Brain microvascular endothelial cell (primary cell): ENCODE data around the gene PDXDC1.
"Not testable (repeated sequence)": the region's sequence is repeated elsewhere in the genome, so short reads cannot be mapped to it uniquely, and the experiment has no call there.

Experiments
- DNase-seq: peaks from one replicate; pipeline ENCODE4 v3.0.0-alpha.2; 2020
- H3K27ac ChIP-seq: fragments of 250-450 bp; sonication (Bioruptor Pico); 2 replicates; pipeline ENCODE4 v1.5.1; 2020; ENCODE audit warnings: mild to moderate bottlenecking, moderate library complexity
- H3K27me3 ChIP-seq: fragments of 250-450 bp; sonication (Bioruptor Pico); replicated peaks from 2 replicates; pipeline ENCODE4 v1.5.1; 2020; ENCODE audit warnings: mild to moderate bottlenecking
- H3K36me3 ChIP-seq: fragments of 250-450 bp; sonication (Bioruptor Pico); replicated peaks from 2 replicates; pipeline ENCODE4 v1.5.1; 2020; ENCODE audit warnings: mild to moderate bottlenecking
- H3K4me3 ChIP-seq: 2 replicates; pipeline ENCODE4 v1.5.1; 2011; ENCODE audit warnings: low read depth, mild to moderate bottlenecking, control low read depth, low read length, moderate library complexity
- in situ Hi-C: cut with HindIII; loops from 2 replicates; pipeline ENCODE4 v1.10.0; 2017; ENCODE audit warnings: low sequenced_read_pairs, low pct_ligation_motif_present
- TF ChIP-seq, protein P1 (sequence below): IDR thresholded peaks from 2 replicates; pipeline ENCODE4 v1.5.1; 2011; ENCODE audit warnings: low read depth, mild to moderate bottlenecking, moderate library complexity, low read length, control low read depth, inconsistent platforms; ENCODE audit errors: missing control alignments

PDXDC1 gene

DNA sequence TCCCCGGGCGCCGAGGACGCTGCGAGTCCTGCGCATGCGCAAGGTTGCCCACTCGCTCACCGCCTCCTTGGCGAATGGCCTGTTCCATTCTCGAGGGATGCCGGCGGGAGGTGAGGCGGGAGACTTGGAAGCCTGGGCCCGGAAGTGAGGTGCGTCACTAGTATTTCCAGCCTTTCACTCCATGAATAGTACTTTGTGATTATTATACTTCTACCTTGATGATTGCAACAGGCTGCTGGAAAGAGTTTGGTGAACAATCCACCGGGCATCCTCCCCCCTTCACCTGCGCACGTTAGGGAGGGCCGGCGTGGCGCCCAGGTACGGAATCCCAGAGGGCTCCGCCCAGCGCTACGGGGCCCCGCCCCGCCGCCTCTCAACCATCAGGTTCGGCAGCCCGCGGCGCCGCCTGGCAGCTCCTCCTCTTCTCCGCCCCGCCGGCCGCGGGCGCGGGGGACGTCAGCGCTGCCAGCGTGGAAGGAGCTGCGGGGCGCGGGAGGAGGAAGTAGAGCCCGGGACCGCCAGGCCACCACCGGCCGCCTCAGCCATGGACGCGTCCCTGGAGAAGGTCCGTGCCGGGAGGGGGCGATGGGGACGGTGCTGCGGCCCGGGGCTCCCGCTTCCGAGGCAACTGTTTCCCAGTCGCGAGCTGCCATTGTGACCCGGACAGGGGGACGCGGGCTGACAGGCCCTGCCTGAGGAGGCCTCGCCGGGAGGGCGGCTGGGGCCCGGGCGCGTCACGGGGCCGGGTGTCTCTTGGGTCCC lies at the start of gene PDXDC1:
Gene PDXDC1 (plus strand): TSS at position 371 of the 762 bp plus-strand sequence. CDS start 174 bp downstream, at position 545.
- H3K36me3 ChIP-seq, in situ Hi-C loops, H3K27me3 ChIP-seq: not testable (repeated sequence)
- Histone ChIP-seq H3K4me3 (peak within 1 kb of the TSS; percentile 79), H3K27ac (peak within 1 kb of the TSS; percentile 88)
- DNase-seq = peak; percentile 74

GRCh38 chr16:14928064-14928714 lies 46.6 kb upstream of the PDXDC1 start:
- DNase-seq, H3K27me3 ChIP-seq, H3K4me3 ChIP-seq, in situ Hi-C loops, H3K36me3 ChIP-seq, H3K27ac ChIP-seq: not testable (repeated sequence)

DNA sequence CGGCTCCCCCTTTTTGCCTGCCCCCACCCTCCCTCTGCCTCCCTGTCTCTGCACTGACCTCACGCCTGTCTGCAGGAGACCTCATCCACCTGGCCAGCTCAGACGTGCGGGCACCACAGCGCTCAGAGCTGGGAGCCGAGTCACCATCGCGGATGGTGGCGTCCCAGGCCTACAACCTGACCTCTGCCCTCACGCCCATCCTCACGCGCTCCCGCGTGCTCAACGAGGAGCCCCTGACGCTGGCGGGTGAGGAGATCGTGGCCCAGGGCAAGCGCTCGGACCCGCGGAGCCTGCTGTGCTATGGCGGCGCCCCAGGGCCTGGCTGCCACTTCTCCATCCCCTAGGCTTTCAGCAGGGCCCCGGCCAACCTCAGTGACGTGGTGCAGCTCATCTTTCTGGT lies 45.6 kb upstream of the PDXDC1 start:
- H3K27ac ChIP-seq, DNase-seq, in situ Hi-C loops, H3K27me3 ChIP-seq, H3K36me3 ChIP-seq, H3K4me3 ChIP-seq: not testable (repeated sequence)

DNA sequence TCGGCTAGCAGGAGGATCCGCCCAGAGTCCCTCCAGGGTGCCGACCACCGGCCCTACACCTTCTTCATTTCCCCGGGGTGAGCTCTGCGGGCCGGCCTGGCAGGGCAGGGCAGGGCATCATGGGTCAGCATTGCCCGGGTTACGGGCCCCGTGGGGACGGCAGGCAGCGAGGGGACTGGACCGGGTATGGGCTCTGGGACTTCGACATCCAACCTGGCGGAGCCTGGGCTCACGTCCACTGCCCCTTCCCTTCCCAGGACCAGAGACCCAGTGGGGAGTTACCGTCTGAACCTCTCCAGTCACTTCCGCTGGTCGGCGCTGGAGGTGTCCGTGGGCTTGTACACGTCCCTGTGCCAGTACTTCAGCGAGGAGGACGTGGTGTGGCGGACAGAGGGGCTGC lies 44.6 kb upstream of the PDXDC1 start:
- DNase-seq, H3K27ac ChIP-seq, H3K4me3 ChIP-seq, H3K36me3 ChIP-seq, H3K27me3 ChIP-seq, in situ Hi-C loops: not testable (repeated sequence)

DNA sequence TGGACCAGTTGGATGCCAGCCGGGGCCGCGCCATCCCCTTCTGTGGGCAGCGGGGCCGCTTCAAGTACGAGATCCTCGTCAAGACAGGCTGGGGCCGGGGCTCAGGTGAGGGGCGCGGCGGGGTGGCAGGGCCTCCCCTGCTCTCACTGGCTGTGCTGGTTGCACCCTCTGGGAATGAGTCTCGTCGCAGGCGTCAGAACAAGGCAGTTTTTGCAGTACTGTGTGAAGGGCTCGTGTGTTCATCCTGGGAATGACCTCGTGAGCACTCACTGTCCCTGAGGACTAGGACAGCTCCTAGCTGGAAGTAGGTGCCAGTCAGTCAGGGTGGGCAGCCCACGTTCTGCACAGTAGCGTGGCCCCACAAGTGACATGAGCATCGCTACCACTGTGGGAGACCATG lies 43.9 kb upstream of the PDXDC1 start:
- in situ Hi-C loops, H3K4me3 ChIP-seq, DNase-seq, H3K36me3 ChIP-seq, H3K27ac ChIP-seq, H3K27me3 ChIP-seq: not testable (repeated sequence)

- H3K4me3 ChIP-seq, H3K27me3 ChIP-seq, in situ Hi-C loops, DNase-seq, H3K36me3 ChIP-seq, H3K27ac ChIP-seq: not testable (repeated sequence)
These were observed 42.0 kb upstream of the PDXDC1 start for GRCh38 chr16:14932581-14933375.

GRCh38 chr16:14937143-14937542 lies 37.7 kb upstream of the PDXDC1 start, which contains the start of gene NPIPA1:
NPIPA1 (plus strand) TSS chr16:14937443; CDS start chr16:14937443, 0 bp downstream.
- H3K36me3 ChIP-seq, H3K27me3 ChIP-seq, in situ Hi-C loops, H3K4me3 ChIP-seq, DNase-seq, H3K27ac ChIP-seq: not testable (repeated sequence)

- H3K27me3 ChIP-seq, H3K36me3 ChIP-seq, in situ Hi-C loops, DNase-seq, H3K4me3 ChIP-seq, H3K27ac ChIP-seq: not testable (repeated sequence)
These were observed 36.8 kb upstream of the PDXDC1 start for GRCh38 chr16:14937994-14938393.

GRCh38 chr16:14942686-14943085 lies 32.1 kb upstream of the PDXDC1 start:
- DNase-seq, H3K27ac ChIP-seq, H3K27me3 ChIP-seq, in situ Hi-C loops, H3K4me3 ChIP-seq, H3K36me3 ChIP-seq: not testable (repeated sequence)

DNA sequence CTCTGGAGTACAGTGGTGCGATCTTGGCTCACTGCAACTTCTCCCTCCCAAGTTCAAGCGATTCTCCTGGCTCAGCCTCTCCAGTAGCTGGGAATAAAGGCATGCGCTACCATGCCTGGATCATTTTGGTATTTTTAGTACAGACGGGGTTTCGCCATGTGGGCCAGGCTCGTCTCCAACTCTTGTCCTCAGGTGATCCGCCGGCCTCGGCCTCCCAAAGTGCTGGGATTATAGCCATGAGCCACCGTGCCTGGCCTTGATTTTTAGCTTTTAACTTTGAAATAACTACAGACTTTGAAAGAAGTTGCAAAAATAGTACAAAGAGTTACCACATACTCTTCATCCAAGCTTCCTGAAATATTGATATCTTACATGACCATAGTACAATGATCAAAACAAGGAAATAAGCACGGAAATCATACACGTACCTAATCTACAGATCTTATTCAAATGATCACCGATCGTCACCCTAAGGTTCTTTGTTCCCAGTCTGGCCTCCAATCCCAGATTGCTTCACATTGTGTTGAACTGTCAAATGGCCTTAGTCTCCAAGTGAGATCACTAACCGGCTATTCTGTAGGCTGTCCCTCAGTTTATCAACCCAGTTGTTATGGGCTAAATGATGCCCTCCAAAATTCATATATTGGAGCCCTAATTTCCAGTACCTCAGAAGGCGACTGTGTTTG lies 19.1 kb upstream of the PDXDC1 start:
- no peak for DNase-seq
- TF ChIP-seq, protein P1, sequence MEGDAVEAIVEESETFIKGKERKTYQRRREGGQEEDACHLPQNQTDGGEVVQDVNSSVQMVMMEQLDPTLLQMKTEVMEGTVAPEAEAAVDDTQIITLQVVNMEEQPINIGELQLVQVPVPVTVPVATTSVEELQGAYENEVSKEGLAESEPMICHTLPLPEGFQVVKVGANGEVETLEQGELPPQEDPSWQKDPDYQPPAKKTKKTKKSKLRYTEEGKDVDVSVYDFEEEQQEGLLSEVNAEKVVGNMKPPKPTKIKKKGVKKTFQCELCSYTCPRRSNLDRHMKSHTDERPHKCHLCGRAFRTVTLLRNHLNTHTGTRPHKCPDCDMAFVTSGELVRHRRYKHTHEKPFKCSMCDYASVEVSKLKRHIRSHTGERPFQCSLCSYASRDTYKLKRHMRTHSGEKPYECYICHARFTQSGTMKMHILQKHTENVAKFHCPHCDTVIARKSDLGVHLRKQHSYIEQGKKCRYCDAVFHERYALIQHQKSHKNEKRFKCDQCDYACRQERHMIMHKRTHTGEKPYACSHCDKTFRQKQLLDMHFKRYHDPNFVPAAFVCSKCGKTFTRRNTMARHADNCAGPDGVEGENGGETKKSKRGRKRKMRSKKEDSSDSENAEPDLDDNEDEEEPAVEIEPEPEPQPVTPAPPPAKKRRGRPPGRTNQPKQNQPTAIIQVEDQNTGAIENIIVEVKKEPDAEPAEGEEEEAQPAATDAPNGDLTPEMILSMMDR = no peak
- H3K27ac ChIP-seq = no peak overlapping the region
- no peak overlapping the region for H3K4me3 ChIP-seq
- H3K27me3 ChIP-seq = no peaks in the 10 kb centered on the region
- in situ Hi-C loops = no loop called here
- no peaks in the 10 kb centered on the region for H3K36me3 ChIP-seq
